SKM-1 (cell line): ENCODE data around the gene VWF.

Source experiments
- DNase-seq: peaks from one replicate; lab custom pipeline; 2025; ENCODE audit not compliant: unreplicated experiment; lab: John Stamatoyannopoulos, UW

VWF gene

GRCh38 chr12:6062757-6063735 is 61.4 kb downstream of the VWF start:
- DNase-seq, result no peak

GRCh38 chr12:6062395-6062756 is 62.1 kb downstream of the VWF start:
- no peak for DNase-seq

GRCh38 chr12:6061660-6062059 is 62.8 kb downstream of the VWF start:
- no peak for DNase-seq

GRCh38 chr12:6059860-6060565 is 64.5 kb downstream of the VWF start:
- DNase-seq, result no peak

- no peak for DNase-seq
Observed at GRCh38 chr12:6059221-6059620, 65.2 kb downstream of the VWF start.

- no peak for DNase-seq
Observed at GRCh38 chr12:6058481-6059161, 65.8 kb downstream of the VWF start.

GRCh38 chr12:6057700-6058099 is 66.8 kb downstream of the VWF start:
- DNase-seq, result no peak

GRCh38 chr12:6056406-6057240 is 67.8 kb downstream of the VWF start:
- DNase-seq, result no peak

- DNase-seq, result no peak
Observed at GRCh38 chr12:6053541-6053940, 70.9 kb downstream of the VWF start.

- DNase-seq, result no peak
Observed at GRCh38 chr12:6052940-6053329, 71.5 kb downstream of the VWF start.

- no peak for DNase-seq
Observed at GRCh38 chr12:6052206-6052939, 72.1 kb downstream of the VWF start.

- no peak for DNase-seq
Observed at GRCh38 chr12:6049992-6050391, 74.5 kb downstream of the VWF start.

GRCh38 chr12:6049587-6049986 is 74.9 kb downstream of the VWF start:
- DNase-seq, result no peak

GRCh38 chr12:6047249-6048237 is 76.9 kb downstream of the VWF start:
- DNase-seq, result no peak

- no peak for DNase-seq
Observed at GRCh38 chr12:6046511-6047180, 77.8 kb downstream of the VWF start.

GRCh38 chr12:6045438-6045837 is 79.0 kb downstream of the VWF start:
- DNase-seq, result no peak

GRCh38 chr12:6044082-6044481 is 80.4 kb downstream of the VWF start:
- no peak for DNase-seq

- DNase-seq, result no peak
Observed at GRCh38 chr12:6042446-6042845, 82.0 kb downstream of the VWF start.
